Measurements from ENCODE around the gene GREM2.

GRCh38 chr1:240621249-240621648, 9.3 kb upstream of the GREM2 start:
- TF ChIP-seq POLR2AphosphoS5 (IDR thresholded peaks at IDR 0.05; ENCODE audit: borderline replicate concordance, low read depth, low read length) (no peak), EZH2 (IDR thresholded peaks at IDR 0.05) (no peak), FOXP2 (optimal IDR thresholded peaks at IDR 0.05; ENCODE audit: control extremely low read depth, extremely low read length, insufficient read depth) (no peak)

All from SK-N-MC (cell line).